SK-N-SH (cell line): ENCODE measurements around the gene CBR1.

Experiments
- CTCF ChIP-seq: fragments of 200-600 bp; sonication (generic); IDR thresholded peaks from 2 replicates; pipeline ENCODE4 v1.6.1; 2017; ENCODE audit warnings: antibody characterized with exemption, mild to moderate bottlenecking, moderate library complexity
- EZH2phosphoT487 ChIP-seq: fragments of 200-600 bp; sonication (generic); IDR thresholded peaks from 2 replicates; pipeline ENCODE4 v1.6.1; 2017; ENCODE audit warnings: low read depth, mixed run types, mild to moderate bottlenecking, antibody characterized with exemption, moderate library complexity, borderline replicate concordance
- GABPA ChIP-seq: IDR thresholded peaks from 2 replicates; pipeline ENCODE4 v1.4.0; 2012; ENCODE audit warnings: low read depth, mild to moderate bottlenecking
- NFIC ChIP-seq: IDR thresholded peaks from 2 replicates; pipeline ENCODE4 v1.4.0; 2012; ENCODE audit warnings: borderline replicate concordance
- REST ChIP-seq: IDR thresholded peaks from 2 replicates; pipeline ENCODE4 v1.6.1; 2012; ENCODE audit warnings: mild to moderate bottlenecking, low read depth, low read length, moderate library complexity
- RFX5 ChIP-seq: IDR thresholded peaks from 2 replicates; pipeline ENCODE4 v1.6.1; 2012; ENCODE audit warnings: mild to moderate bottlenecking, improper control_type of control experiment, low read length
- USF2 ChIP-seq: fragments of 150-350 bp; IDR thresholded peaks from 2 replicates; pipeline ENCODE4 v1.6.1; 2017; ENCODE audit warnings: antibody characterized with exemption, low read length, low read depth, borderline replicate concordance
- YY1 ChIP-seq: IDR thresholded peaks from 2 replicates; pipeline ENCODE4 v1.4.0; 2012; ENCODE audit warnings: low read depth, mild to moderate bottlenecking

GRCh38 chr21:36063375-36064084 is 6.3 kb upstream of the CBR1 start:
- TF ChIP-seq NFIC (no peak), USF2 (no peak), EZH2phosphoT487 (no peak), RFX5 (no peak), YY1 (no peak), REST (no peak), CTCF (no peak), GABPA (no peak)
